B cell (primary cell): ENCODE measurements around the gene AQP6. TPM values are rescaled to one million over a fixed set of nuclear protein-coding genes. Genes with fewer than 3 reads are reported as not detected.

Experiments
- ATAC-seq: fragments of 200-7000 bp; cut with Tn5 transposase; one replicate; pipeline ENCODE4 v1.10.0; 2021; ENCODE audit warnings: low read depth, mild to moderate bottlenecking, moderate number of reproducible peaks, moderate library complexity
- CTCF ChIA-PET: fragments of 350-600 bp; sonication (Branson Sonifier 250); formaldehyde crosslinking; loops from one replicate; lab custom pipeline; 2021; ENCODE audit warnings: antibody characterized with exemption, inconsistent platforms; lab: Charles Lee
- POLR2A ChIA-PET: fragments of 350-600 bp; sonication (Branson Sonifier 250); formaldehyde crosslinking; loops from one replicate; lab custom pipeline; 2021; ENCODE audit warnings: antibody characterized with exemption; lab: Charles Lee
- DNase-seq: peaks from one replicate; pipeline ENCODE4 v3.0.0; 2013
- H2AFZ ChIP-seq: 2 replicates; pipeline ENCODE4 v1.6.1; 2012; ENCODE audit warnings: mild to moderate bottlenecking, low read depth, low read length; ENCODE audit not compliant: insufficient read depth, poor library complexity, severe bottlenecking
- H3K27ac ChIP-seq, 2 donors: 1 replicate in 1 of 2; 2 replicates in 1 of 2; pipeline ENCODE4 v1.5.1; 2012 to 2013; ENCODE audit warnings: low read length in 2 of 2, mild to moderate bottlenecking in 2 of 2, moderate library complexity in 1 of 2
- H3K27me3 ChIP-seq, 4 experiments: fragments of 200-600 bp in 1 of 4; sonication (generic) in 1 of 4; replicated peaks in 1 of 4; 1 replicate in 2 of 4; 2 replicates in 2 of 4; pipeline versions ENCODE4 v1.6.1 to v1.7.0; 2013 to 2016; ENCODE audit warnings: low read length in 3 of 4, mild to moderate bottlenecking in 2 of 4, mixed read lengths in 1 of 4, moderate library complexity in 1 of 4; ENCODE audit not compliant: insufficient read depth in 4 of 4, control insufficient read depth in 3 of 4; ENCODE audit errors: control extremely low read depth in 1 of 4
- H3K36me3 ChIP-seq, 2 experiments: replicated peaks in 1 of 2; 1 replicate in 1 of 2; 2 replicates in 1 of 2; pipeline versions ENCODE4 v1.6.1 to v1.7.1; 2013; ENCODE audit warnings: low read length in 1 of 2; ENCODE audit not compliant: insufficient read depth in 2 of 2, control insufficient read depth in 1 of 2; ENCODE audit errors: control extremely low read depth in 1 of 2, extremely low read depth in 1 of 2
- H3K4me1 ChIP-seq, 2 donors: fragments of 200-600 bp in 1 of 2; sonication (generic) in 1 of 2; 1 replicate in 1 of 2; 2 replicates in 1 of 2; pipeline versions ENCODE4 v1.5.1 to v1.6.1; 2013 to 2017; ENCODE audit warnings: low read length in 2 of 2; ENCODE audit not compliant: control insufficient read depth in 2 of 2, insufficient read depth in 2 of 2
- H3K4me2 ChIP-seq: replicated peaks from 2 replicates; pipeline ENCODE3; 2012; ENCODE audit warnings: mild to moderate bottlenecking, low read depth, low read length; ENCODE audit not compliant: poor library complexity, severe bottlenecking
- H3K4me3 ChIP-seq, 5 experiments: fragments of 200-600 bp in 1 of 5; sonication (generic) in 1 of 5; 1 replicate in 3 of 5; 2 replicates in 2 of 5; pipeline versions ENCODE4 v1.5.1 to v1.7.0; 2011 to 2016; ENCODE audit warnings: low read length in 4 of 5, mild to moderate bottlenecking in 4 of 5, low read depth in 2 of 5, control low read depth in 1 of 5, moderate library complexity in 1 of 5; ENCODE audit not compliant: insufficient read depth in 1 of 5; ENCODE audit errors: control extremely low read depth in 1 of 5, extremely low read depth in 1 of 5
- H3K79me2 ChIP-seq: fragments of 200-600 bp; sonication (generic); one replicate; pipeline ENCODE4 v1.6.0; 2016; ENCODE audit warnings: low read length; ENCODE audit not compliant: control insufficient read depth, insufficient read depth
- H3K9ac ChIP-seq: fragments of 200-600 bp; sonication (generic); 2 replicates; pipeline ENCODE4 v1.6.1; 2017; ENCODE audit warnings: mild to moderate bottlenecking, low read length, moderate library complexity
- H3K9me3 ChIP-seq, 3 donors: one replicate each; pipeline versions ENCODE4 v1.6.1 to v1.7.1; 2013; ENCODE audit warnings: low read length in 2 of 3; ENCODE audit not compliant: control insufficient read depth in 2 of 3, insufficient read depth in 1 of 3; ENCODE audit errors: control extremely low read depth in 1 of 3
- H4K20me1 ChIP-seq: 2 replicates; pipeline ENCODE4 v1.6.0; 2012; ENCODE audit warnings: mild to moderate bottlenecking, low read length; ENCODE audit not compliant: insufficient read depth, control insufficient read depth, poor library complexity, severe bottlenecking
- H3K27ac Mint-ChIP-seq: one replicate; pipeline ENCODE4 v1.8.0; 2021; ENCODE audit warnings: mixed read lengths
- H3K27me3 Mint-ChIP-seq: one replicate; pipeline ENCODE4 v1.8.0; 2021; ENCODE audit warnings: mixed read lengths
- H3K4me1 Mint-ChIP-seq: one replicate; pipeline ENCODE4 v1.8.0; 2021; ENCODE audit warnings: mixed read lengths
- H3K4me3 Mint-ChIP-seq: one replicate; pipeline ENCODE4 v1.8.0; 2021; ENCODE audit warnings: mixed read lengths
- H3K9me3 Mint-ChIP-seq: one replicate; pipeline ENCODE4 v1.8.0; 2022; ENCODE audit warnings: mixed read lengths; ENCODE audit not compliant: insufficient read depth
- CTCF ChIP-seq: fragments of 200-600 bp; IDR thresholded peaks from one replicate; pipeline ENCODE4 v1.8.0; 2022; ENCODE audit warnings: antibody characterized with exemption, mild to moderate bottlenecking
- EZH2 ChIP-seq: IDR thresholded peaks from 2 replicates; pipeline ENCODE4 v1.6.1; 2012; ENCODE audit warnings: borderline replicate concordance, low read depth, mild to moderate bottlenecking, moderate library complexity, low read length; ENCODE audit not compliant: insufficient read depth, poor library complexity, severe bottlenecking
- WGBS: methylation state at CpG from one replicate; pipeline ENCODE4 v1.1.5; 2013; ENCODE audit warnings: missing lambda C conversion rate; ENCODE audit not compliant: insufficient coverage; 5-methylcytosine and 5-hydroxymethylcytosine counted together
- intact Hi-C: fragments of 100-400 bp; cut with micrococcal nuclease; formaldehyde crosslinking; loops from one replicate; pipeline ENCODE4 v1.10.0; 2022
- polyA minus RNA-seq: library from RNA; depleted of rRNA, polyadenylated mRNA; stranded (reverse); fragments of >200 nt; gene quantifications from 2 replicates; pipeline ENCODE4 v1.2.3, GENCODE V29; 2012
- polyA plus RNA-seq: library from polyadenylated mRNA; depleted of rRNA; stranded (reverse); fragments of >200 nt; gene quantifications from 2 replicates; pipeline ENCODE4 v1.2.3, GENCODE V29; 2012
- total RNA-seq, 2 donors: library from RNA; stranded (reverse); fragments of 120-200 nt in 1 of 2; gene quantifications; 1 replicate in 1 of 2; 2 replicates in 1 of 2; pipeline versions ENCODE4 v1.2.3 to v1.2.4, GENCODE V29; 2013 to 2022

Gene AQP6
- total RNA-seq (not detected in 2 replicates), polyA plus RNA-seq (not detected in 2 replicates), polyA minus RNA-seq (not detected in 2 replicates)
- not detected for total RNA-seq (2013)

GRCh38 chr12:49972641-49973360 is at the start of gene AQP6:
Gene AQP6 (plus strand): TSS chr12:49972947. CDS start chr12:49973174, 227 bp downstream.
- Histone ChIP-seq H3K79me2 (no peaks in the 10 kb centered on the region), H3K9me3 (no peaks in the 10 kb centered on the region), H3K27ac (no peak within 1 kb of the TSS), H3K4me1 (peaks cover 2% of the 10 kb centered on the region in 2 donors), H3K27me3 (peaks cover 0 to 27% (median 7%) of the 10 kb centered on the region in 4 experiments), H3K36me3 (no peaks in the 10 kb centered on the region), H3K4me2 (no peak within 1 kb of the TSS), H2AFZ (no peak within 1 kb of the TSS), H4K20me1 (no peaks in the 10 kb centered on the region), H3K4me3 (no peak within 1 kb of the TSS), H3K9ac (no peak within 1 kb of the TSS)
- DNase-seq (no peak), ATAC-seq (no peak)
- H3K27me3 Mint-ChIP-seq: peaks cover 7% of the 10 kb centered on the region
- no peak within 1 kb of the TSS for H3K27ac Mint-ChIP-seq
- ChIA-PET CTCF (interaction anchor here (1.2 to 1.3 kb wide), 2 partner anchors 14 to 203 kb away, joined by 3 read pairs; no protein-coding TSS in a partner anchor), POLR2A (no interaction called here)
- no peaks in the 10 kb centered on the region for H3K9me3 Mint-ChIP-seq
- 87% methylated on average over 18 of the region's 18 CpGs for WGBS
- no peaks in the 10 kb centered on the region for H3K4me1 Mint-ChIP-seq
- TF ChIP-seq CTCF: no peak
- TF ChIP-seq EZH2: no peak
- intact Hi-C loops: no loop called here
- no peak within 1 kb of the TSS for H3K4me3 Mint-ChIP-seq

- no peak for DNase-seq
- Mint-ChIP-seq H3K27ac (no peak overlapping the region), H3K4me1 (no peaks in the 10 kb centered on the region), H3K9me3 (no peaks in the 10 kb centered on the region), H3K27me3 (peaks cover 7% of the 10 kb centered on the region), H3K4me3 (no peak overlapping the region)
- Histone ChIP-seq H3K9ac (no peak overlapping the region), H3K27me3 (no peaks in the 10 kb centered on the region), H4K20me1 (no peaks in the 10 kb centered on the region), H2AFZ (no peak overlapping the region), H3K4me1 (no peaks in the 10 kb centered on the region), H3K27ac (no peak overlapping the region), H3K4me2 (no peak overlapping the region), H3K4me3 (no peak overlapping the region), H3K79me2 (no peaks in the 10 kb centered on the region), H3K9me3 (no peaks in the 10 kb centered on the region), H3K36me3 (no peaks in the 10 kb centered on the region)
- ChIA-PET CTCF (no interaction called here), POLR2A (no interaction called here)
- intact Hi-C loops: no loop called here
- ATAC-seq: no peak
- 88% methylated on average over 1 of the region's 7 CpGs for WGBS
- TF ChIP-seq CTCF (no peak), EZH2 (no peak)
Measured at GRCh38 chr12:49923035-49923644, 49.6 kb upstream of the AQP6 start.
